Measurements from ENCODE around the gene PGAP2.

PGAP2 gene

DNA sequence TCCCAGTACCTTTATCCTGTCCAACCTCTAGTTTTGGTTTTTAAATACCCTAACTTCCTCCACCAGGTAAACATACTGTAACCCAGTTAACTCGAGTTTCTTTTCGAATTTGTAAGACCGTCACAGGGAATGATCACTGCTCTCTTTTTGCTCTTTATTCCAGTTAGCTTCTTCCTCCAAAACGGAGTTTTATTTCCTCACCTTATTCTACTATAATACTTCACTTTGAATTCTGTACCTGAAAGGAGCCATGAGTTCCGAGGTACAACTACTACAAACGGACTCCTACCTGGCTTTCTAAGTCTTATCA is 12.4 kb upstream of the PGAP2 start:
- TF ChIP-seq EZH2 (optimal IDR thresholded peaks at IDR 0.05; ENCODE audit: low read depth, low read length): no peak
- TF ChIP-seq, protein P1, sequence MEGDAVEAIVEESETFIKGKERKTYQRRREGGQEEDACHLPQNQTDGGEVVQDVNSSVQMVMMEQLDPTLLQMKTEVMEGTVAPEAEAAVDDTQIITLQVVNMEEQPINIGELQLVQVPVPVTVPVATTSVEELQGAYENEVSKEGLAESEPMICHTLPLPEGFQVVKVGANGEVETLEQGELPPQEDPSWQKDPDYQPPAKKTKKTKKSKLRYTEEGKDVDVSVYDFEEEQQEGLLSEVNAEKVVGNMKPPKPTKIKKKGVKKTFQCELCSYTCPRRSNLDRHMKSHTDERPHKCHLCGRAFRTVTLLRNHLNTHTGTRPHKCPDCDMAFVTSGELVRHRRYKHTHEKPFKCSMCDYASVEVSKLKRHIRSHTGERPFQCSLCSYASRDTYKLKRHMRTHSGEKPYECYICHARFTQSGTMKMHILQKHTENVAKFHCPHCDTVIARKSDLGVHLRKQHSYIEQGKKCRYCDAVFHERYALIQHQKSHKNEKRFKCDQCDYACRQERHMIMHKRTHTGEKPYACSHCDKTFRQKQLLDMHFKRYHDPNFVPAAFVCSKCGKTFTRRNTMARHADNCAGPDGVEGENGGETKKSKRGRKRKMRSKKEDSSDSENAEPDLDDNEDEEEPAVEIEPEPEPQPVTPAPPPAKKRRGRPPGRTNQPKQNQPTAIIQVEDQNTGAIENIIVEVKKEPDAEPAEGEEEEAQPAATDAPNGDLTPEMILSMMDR (IDR thresholded peaks at IDR 0.05; ENCODE audit: low read length): no peak
- TF ChIP-seq EZH2phosphoT487 (IDR thresholded peaks at IDR 0.05; ENCODE audit: low read length): no peak
- no peaks in the 10 kb centered on the region for H3K9me2 ChIP-seq (replicated peaks; ENCODE audit: insufficient read depth, low read length)
- H3K4me3 ChIP-seq (ENCODE audit: low read length): peak overlapping the region; percentile 98; the same call in 1 of the 2 replicates
- peaks cover 3% of the 10 kb centered on the region; the same call in 1 of the 2 replicates for H3F3A ChIP-seq (ENCODE audit: insufficient read depth, low read length)
- H3K4me1 ChIP-seq (ENCODE audit: low read length): peaks cover 6% of the 10 kb centered on the region; the same call in 1 of the 2 replicates
- H3K36me3 ChIP-seq (replicated peaks; ENCODE audit: insufficient read depth, low read length): no peaks in the 10 kb centered on the region
- peak overlapping the region; percentile 96; the same call in 1 of the 2 replicates for H3K9ac ChIP-seq (ENCODE audit: low read length)
- no peak for DNase-seq
- no peaks in the 10 kb centered on the region for H4K20me1 ChIP-seq (ENCODE audit: insufficient read depth, low read length)
- no peak overlapping the region for H3K27ac ChIP-seq (ENCODE audit: low read length)
- H3K27me3 ChIP-seq (replicated peaks; ENCODE audit: insufficient read depth, low read length): no peaks in the 10 kb centered on the region
- H2AFZ ChIP-seq (ENCODE audit: low read length): no peak overlapping the region
- peak overlapping the region; percentile 98 for H3K4me2 ChIP-seq (ENCODE audit: low read depth, low read length)
- peaks cover 68% of the 10 kb centered on the region for H3K79me2 ChIP-seq (ENCODE audit: low read length)
- no peaks in the 10 kb centered on the region for H3K9me3 ChIP-seq (replicated peaks; ENCODE audit: insufficient read depth, low read length)

DNA sequence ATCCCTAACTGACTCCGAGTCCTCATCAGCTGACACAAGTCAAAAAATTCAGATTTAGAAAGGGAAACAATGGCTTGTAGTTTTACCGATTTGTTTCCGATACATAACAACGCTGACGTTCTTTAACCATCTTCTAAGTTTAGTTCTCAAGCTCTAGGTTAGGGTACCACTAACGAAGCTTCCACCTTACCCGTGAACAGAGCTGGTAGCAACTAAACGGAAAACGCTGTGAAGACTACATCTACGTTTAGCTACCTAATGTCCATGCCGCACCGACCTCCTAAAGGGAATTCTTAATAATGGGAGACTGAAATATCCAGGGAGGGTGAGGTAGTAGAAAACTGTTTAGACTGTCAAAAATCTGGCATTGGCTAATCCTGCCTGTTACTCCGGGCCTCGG is 12.0 kb upstream of the PGAP2 start:
- Histone ChIP-seq H3K4me1 (ENCODE audit: low read length) (peaks cover 6% of the 10 kb centered on the region; the same call in 1 of the 2 replicates), H3K79me2 (ENCODE audit: low read length) (peaks cover 64% of the 10 kb centered on the region), H3K27ac (ENCODE audit: low read length) (no peak overlapping the region; the same call in 1 of the 2 replicates), H3K9ac (ENCODE audit: low read length) (peak overlapping the region; percentile 96), H3K9me2 (replicated peaks; ENCODE audit: insufficient read depth, low read length) (no peaks in the 10 kb centered on the region), H4K20me1 (ENCODE audit: insufficient read depth, low read length) (no peaks in the 10 kb centered on the region), H3F3A (ENCODE audit: insufficient read depth, low read length) (peaks cover 3% of the 10 kb centered on the region; the same call in 1 of the 2 replicates), H3K9me3 (replicated peaks; ENCODE audit: insufficient read depth, low read length) (no peaks in the 10 kb centered on the region), H3K4me3 (ENCODE audit: low read length) (peak overlapping the region; percentile 98), H3K4me2 (ENCODE audit: low read depth, low read length) (peak overlapping the region; percentile 98), H2AFZ (ENCODE audit: low read length) (no peak overlapping the region), H3K36me3 (replicated peaks; ENCODE audit: insufficient read depth, low read length) (no peaks in the 10 kb centered on the region), H3K27me3 (replicated peaks; ENCODE audit: insufficient read depth, low read length) (no peaks in the 10 kb centered on the region)
- TF ChIP-seq EZH2 (optimal IDR thresholded peaks at IDR 0.05; ENCODE audit: low read depth, low read length): no peak
- TF ChIP-seq EZH2phosphoT487 (IDR thresholded peaks at IDR 0.05; ENCODE audit: low read length): no peak
- TF ChIP-seq, protein P1 (IDR thresholded peaks at IDR 0.05; ENCODE audit: low read length): no peak
- no peak for DNase-seq

DNA sequence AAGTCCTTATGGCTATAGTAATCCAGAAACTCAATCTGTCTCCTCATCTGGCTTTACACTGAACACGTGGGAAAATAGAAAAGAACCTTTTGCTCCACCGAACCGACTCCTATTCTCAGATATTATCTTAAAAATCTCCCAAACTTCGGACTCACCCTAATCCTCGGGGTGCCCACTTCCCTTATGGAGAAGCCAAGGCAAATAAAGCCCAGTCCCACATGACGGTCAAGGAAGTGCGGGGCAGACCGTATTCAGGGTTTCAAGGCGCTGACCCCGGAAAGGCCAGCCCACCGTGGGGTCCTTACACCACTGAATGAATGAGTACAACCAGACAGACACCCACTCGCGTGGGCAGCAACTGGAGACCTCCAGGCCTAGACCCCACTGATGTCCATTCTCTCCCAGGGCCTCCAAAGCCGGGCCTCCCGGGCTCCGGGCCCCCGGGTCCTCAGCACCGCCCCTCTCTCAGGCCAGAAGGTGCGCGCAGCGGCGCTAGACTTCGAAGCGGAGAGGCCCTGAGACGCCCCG is 11.5 kb upstream of the PGAP2 start:
- H3K4me3 ChIP-seq (ENCODE audit: low read length): peak overlapping the region; percentile 98
- TF ChIP-seq EZH2 (optimal IDR thresholded peaks at IDR 0.05; ENCODE audit: low read depth, low read length) (no peak), EZH2phosphoT487 (IDR thresholded peaks at IDR 0.05; ENCODE audit: low read length) (no peak)
- H3K9me2 ChIP-seq (replicated peaks; ENCODE audit: insufficient read depth, low read length): no peaks in the 10 kb centered on the region
- peaks cover 59% of the 10 kb centered on the region for H3K79me2 ChIP-seq (ENCODE audit: low read length)
- peak overlapping the region; percentile 98 for H3K4me2 ChIP-seq (ENCODE audit: low read depth, low read length)
- H3K4me1 ChIP-seq (ENCODE audit: low read length): peaks cover 6% of the 10 kb centered on the region; the same call in 1 of the 2 replicates
- H3F3A ChIP-seq (ENCODE audit: insufficient read depth, low read length): peaks cover 4% of the 10 kb centered on the region; the same call in 1 of the 2 replicates
- peak overlapping the region; percentile 49; the same call in 1 of the 2 replicates for H2AFZ ChIP-seq (ENCODE audit: low read length)
- no peaks in the 10 kb centered on the region for H3K36me3 ChIP-seq (replicated peaks; ENCODE audit: insufficient read depth, low read length)
- no peaks in the 10 kb centered on the region for H3K27me3 ChIP-seq (replicated peaks; ENCODE audit: insufficient read depth, low read length)
- peak overlapping the region; percentile 96 for H3K9ac ChIP-seq (ENCODE audit: low read length)
- H3K9me3 ChIP-seq (replicated peaks; ENCODE audit: insufficient read depth, low read length): no peaks in the 10 kb centered on the region
- H4K20me1 ChIP-seq (ENCODE audit: insufficient read depth, low read length): no peaks in the 10 kb centered on the region
- DNase-seq: no peak
- peak overlapping the region; percentile 73; the same call in 1 of the 2 replicates for H3K27ac ChIP-seq (ENCODE audit: low read length)

All from MM.1S (cell line).